ENCODE measurements around the gene TPM2. TPM values are rescaled to one million over a fixed set of nuclear protein-coding genes. Genes with fewer than 3 reads are reported as not detected.

The TPM2 gene
- total RNA-seq, 4 donors from 2014 or later: 493 to 2,531 (median 633) TPM

- Histone ChIP-seq H3K4me1 (peaks cover 0 to 16% (median 8%) of the 10 kb centered on the region in 4 donors), H3K9me3 (no peaks in the 10 kb centered on the region), H3K36me3 (peaks cover 0 to 3% (median 0%) of the 10 kb centered on the region in 4 donors), H3K27ac (peak overlapping the region; percentile 85 to 95 (median 92)), H3K4me3 (peak overlapping the region; percentile 52 to 75 (median 64)), H3K27me3 (no peaks in the 10 kb centered on the region)
- intact Hi-C loops (cut with DNase I; ENCODE audit: low total_unique reads): no loop called here
- TF ChIP-seq EP300 (IDR thresholded peaks at IDR 0.05; ENCODE audit: low read depth) (no peak), CTCF (IDR thresholded peaks at IDR 0.05) (no peak), POLR2AphosphoS5 (IDR thresholded peaks at IDR 0.05) (no peak), POLR2A (IDR thresholded peaks at IDR 0.05) (no peak)
- no peak for DNase-seq
- 1% methylated on average over 21 of the region's 21 CpGs; no CpG with 5 or more reads in 1 of the 2 donors for WGBS, 2 donors (ENCODE audit: low coverage in 1 of 2)
- in situ Hi-C loops (cut with MboI; ENCODE audit: low pct_ligation_motif_present in 1 of 4, low pct_unique_long_range_greater_than_20kb in 1 of 4, low sequenced_read_pairs in 3 of 4): loop anchor here in 1 of 4 donors (25.0 kb wide), 1 partner anchor 703 kb away; the partner anchor contains the start of gene DNAJB5
Observed at GRCh38 chr9:35690294-35690613, 529 bp upstream of the TPM2 start.

GRCh38 chr9:35688558-35689541 lies 875 bp downstream of the TPM2 start:
- intact Hi-C loops (cut with DNase I; ENCODE audit: low total_unique reads): no loop called here
- DNase-seq: no peak
- Histone ChIP-seq H3K27me3 (no peaks in the 10 kb centered on the region), H3K4me3 (peak overlapping the region; percentile 52 to 75 (median 68)), H3K4me1 (peaks cover 0 to 21% (median 8%) of the 10 kb centered on the region in 4 donors), H3K27ac (peak overlapping the region; percentile 85 to 95 (median 92)), H3K9me3 (no peaks in the 10 kb centered on the region), H3K36me3 (peaks cover 0 to 6% (median 0%) of the 10 kb centered on the region in 4 donors)
- TF ChIP-seq EP300 (IDR thresholded peaks at IDR 0.05; ENCODE audit: low read depth): no peak
- no peak for TF ChIP-seq POLR2AphosphoS5 (IDR thresholded peaks at IDR 0.05)
- in situ Hi-C loops (cut with MboI; ENCODE audit: low pct_ligation_motif_present in 1 of 4, low pct_unique_long_range_greater_than_20kb in 1 of 4, low sequenced_read_pairs in 3 of 4): loop anchor here in 1 of 4 donors (25.0 kb wide), 1 partner anchor 702 kb away; the partner anchor contains the start of gene DNAJB5
- WGBS, 2 donors (ENCODE audit: low coverage in 1 of 2): 60 to 67% methylated on average over 3 to 12 of the region's 12 CpGs

GRCh38 chr9:35687972-35688557 lies 1.7 kb downstream of the TPM2 start:
- peaks cover 0 to 6% (median 0%) of the 10 kb centered on the region in 4 donors for H3K36me3 ChIP-seq
- peak overlapping the region; percentile 85 to 95 (median 92) for H3K27ac ChIP-seq
- DNase-seq: no peak
- TF ChIP-seq POLR2AphosphoS5 (IDR thresholded peaks at IDR 0.05) (no peak), EP300 (IDR thresholded peaks at IDR 0.05; ENCODE audit: low read depth) (no peak), CTCF (IDR thresholded peaks at IDR 0.05) (no peak), POLR2A (IDR thresholded peaks at IDR 0.05) (no peak)
- H3K27me3 ChIP-seq: no peaks in the 10 kb centered on the region
- intact Hi-C loops (cut with DNase I; ENCODE audit: low total_unique reads) (no loop called here), in situ Hi-C loops (cut with MboI; ENCODE audit: low pct_ligation_motif_present in 1 of 4, low pct_unique_long_range_greater_than_20kb in 1 of 4, low sequenced_read_pairs in 3 of 4) (loop anchor here in 1 of 4 donors (25.0 kb wide), 1 partner anchor 701 kb away; the partner anchor contains the start of gene DNAJB5)
- peak overlapping the region; percentile 14 to 75 (median 58) for H3K4me3 ChIP-seq
- 81% methylated on average over 2 of the region's 2 CpGs; no CpG with 5 or more reads in 1 of the 2 donors for WGBS, 2 donors (ENCODE audit: low coverage in 1 of 2)
- H3K9me3 ChIP-seq: no peaks in the 10 kb centered on the region
- peaks cover 0 to 21% (median 8%) of the 10 kb centered on the region in 4 donors for H3K4me1 ChIP-seq

GRCh38 chr9:35687306-35687705 lies 2.4 kb downstream of the TPM2 start:
- WGBS, 2 donors (ENCODE audit: low coverage in 1 of 2): 60 to 68% methylated on average over 1 to 2 of the region's 2 CpGs
- in situ Hi-C loops (cut with MboI; ENCODE audit: low pct_ligation_motif_present in 1 of 4, low pct_unique_long_range_greater_than_20kb in 1 of 4, low sequenced_read_pairs in 3 of 4) (loop anchor here in 1 of 4 donors (25.0 kb wide), 1 partner anchor 700 kb away; the partner anchor contains the start of gene DNAJB5), intact Hi-C loops (cut with DNase I; ENCODE audit: low total_unique reads) (no loop called here)
- H3K27me3 ChIP-seq: no peaks in the 10 kb centered on the region
- TF ChIP-seq EP300 (IDR thresholded peaks at IDR 0.05; ENCODE audit: low read depth) (no peak), CTCF (IDR thresholded peaks at IDR 0.05) (no peak), POLR2AphosphoS5 (IDR thresholded peaks at IDR 0.05) (no peak), POLR2A (IDR thresholded peaks at IDR 0.05) (no peak)
- DNase-seq: no peak
- H3K4me1 ChIP-seq: peaks cover 0 to 21% (median 8%) of the 10 kb centered on the region in 4 donors
- H3K36me3 ChIP-seq: peaks cover 0 to 6% (median 0%) of the 10 kb centered on the region in 4 donors
- peak overlapping the region; percentile 85 to 95 (median 92) for H3K27ac ChIP-seq
- peak overlapping the region; percentile 14 to 75 (median 58) for H3K4me3 ChIP-seq
- no peaks in the 10 kb centered on the region for H3K9me3 ChIP-seq
